IMR-90 (cell line): ENCODE measurements around the gene MTA1. TPM values are rescaled to one million over a fixed set of nuclear protein-coding genes. Genes with fewer than 3 reads are reported as not detected.

Experiments
- ATAC-seq: fragments of 200-7000 bp; cut with Tn5 transposase; 2 replicates; pipeline ENCODE4 v1.9.1; 2020; ENCODE audit warnings: low read depth, mild to moderate bottlenecking, moderate library complexity
- BruUV-seq: library from RNA; stranded (reverse); fragments of 400-500 nt; replicated peaks from 2 replicates; lab custom pipeline; 2021; lab: Mats Ljungman, UMichigan
- CTCF ChIA-PET: fragments of 300-600 bp; formaldehyde crosslinking; extraction: SDS; loops from one replicate; lab custom pipeline; 2021; ENCODE audit warnings: antibody characterized with exemption; lab: Yijun Ruan, JAX
- POLR2A ChIA-PET: fragments of 300-600 bp; sonication (Branson Sonifier 250); formaldehyde crosslinking; loops from one replicate; lab custom pipeline; 2022; ENCODE audit warnings: antibody characterized with exemption; ENCODE audit not compliant: unreplicated experiment; lab: Charles Lee
- DNase-seq: peaks from one replicate; pipeline ENCODE4 v3.0.0; 2013
- H2AFZ ChIP-seq: replicated peaks from 2 replicates; pipeline ENCODE3; 2013; ENCODE audit warnings: low read length, mild to moderate bottlenecking; ENCODE audit not compliant: poor library complexity
- H2AK5ac ChIP-seq: 2 replicates; pipeline ENCODE4 v1.6.1; 2013; ENCODE audit warnings: low read depth, low read length, inconsistent platforms
- H2AK9ac ChIP-seq: replicated peaks from 2 replicates; pipeline ENCODE3; 2013; ENCODE audit warnings: mild to moderate bottlenecking, low read depth, low read length, moderate library complexity; ENCODE audit not compliant: poor library complexity
- H2BK120ac ChIP-seq: 2 replicates; pipeline ENCODE4 v1.6.1; 2013; ENCODE audit warnings: low read depth, low read length, inconsistent platforms
- H2BK15ac ChIP-seq: 3 replicates; pipeline ENCODE4 v1.6.1; 2013; ENCODE audit warnings: low read depth, low read length, inconsistent platforms
- H2BK20ac ChIP-seq: 2 replicates; pipeline ENCODE4 v1.6.1; 2013; ENCODE audit warnings: low read depth, mild to moderate bottlenecking, inconsistent platforms, low read length, moderate library complexity
- H2BK5ac ChIP-seq: 2 replicates; pipeline ENCODE4 v1.6.1; 2013; ENCODE audit warnings: mild to moderate bottlenecking, low read depth, low read length, inconsistent platforms; ENCODE audit not compliant: poor library complexity, severe bottlenecking
- H3K14ac ChIP-seq: replicated peaks from 2 replicates; pipeline ENCODE4 v1.6.1; 2013; ENCODE audit warnings: low read depth, low read length, inconsistent platforms
- H3K18ac ChIP-seq: 2 replicates; pipeline ENCODE4 v1.6.1; 2013; ENCODE audit warnings: low read depth, low read length, control low read depth
- H3K23ac ChIP-seq: 2 replicates; pipeline ENCODE4 v1.6.1; 2013; ENCODE audit warnings: low read depth, low read length, inconsistent platforms
- H3K27ac ChIP-seq: 2 replicates; pipeline ENCODE4 v1.5.1; 2013; ENCODE audit warnings: mild to moderate bottlenecking, control low read depth, low read length; ENCODE audit not compliant: insufficient read depth
- H3K27me3 ChIP-seq: 2 replicates; pipeline ENCODE4 v1.6.1; 2013; ENCODE audit warnings: low read length; ENCODE audit not compliant: control insufficient read depth, insufficient read depth
- H3K36me3 ChIP-seq: 2 replicates; pipeline ENCODE4 v1.6.1; 2013; ENCODE audit warnings: low read length, mixed read lengths; ENCODE audit not compliant: control insufficient read depth, insufficient read depth
- H3K4ac ChIP-seq: 2 replicates; pipeline ENCODE4 v1.6.1; 2013; ENCODE audit warnings: low read depth, low read length, inconsistent platforms
- H3K4me1 ChIP-seq: 2 replicates; pipeline ENCODE4 v1.6.1; 2013; ENCODE audit warnings: low read length, mixed read lengths; ENCODE audit not compliant: control insufficient read depth, insufficient read depth
- H3K4me2 ChIP-seq: 2 replicates; pipeline ENCODE4 v1.6.1; 2013; ENCODE audit warnings: low read depth, mild to moderate bottlenecking, control low read depth, low read length, moderate library complexity
- H3K4me3 ChIP-seq: 2 replicates; pipeline ENCODE4 v1.5.1; 2013; ENCODE audit warnings: low read depth, mild to moderate bottlenecking, control low read depth, low read length, moderate library complexity; ENCODE audit not compliant: insufficient read depth
- H3K56ac ChIP-seq: 2 replicates; pipeline ENCODE4 v1.6.1; 2013; ENCODE audit warnings: low read length, inconsistent platforms; ENCODE audit not compliant: insufficient read depth; ENCODE audit errors: extremely low read depth
- H3K79me1 ChIP-seq, 2 experiments: 2 replicates each; pipeline ENCODE4 v1.6.1; 2013; ENCODE audit warnings: low read length in 2 of 2, inconsistent platforms in 1 of 2, low read depth in 1 of 2
- H3K9ac ChIP-seq: 2 replicates; pipeline ENCODE4 v1.6.1; 2013; ENCODE audit warnings: low read depth, low read length, control low read depth
- H3K9me1 ChIP-seq: 2 replicates; pipeline ENCODE4 v1.6.1; 2013; ENCODE audit warnings: low read length, inconsistent platforms; ENCODE audit not compliant: insufficient read depth
- H3K9me3 ChIP-seq: 2 replicates; pipeline ENCODE4 v1.6.1; 2013; ENCODE audit warnings: low read length; ENCODE audit not compliant: control insufficient read depth, insufficient read depth
- H4K20me1 ChIP-seq: 2 replicates; pipeline ENCODE4 v1.6.1; 2013; ENCODE audit warnings: low read length, inconsistent platforms; ENCODE audit not compliant: insufficient read depth
- H4K5ac ChIP-seq: 2 replicates; pipeline ENCODE4 v1.6.1; 2013; ENCODE audit warnings: mild to moderate bottlenecking, low read depth, low read length, control low read depth
- H4K8ac ChIP-seq, 2 experiments: 2 replicates each; pipeline ENCODE4 v1.6.1; 2013; ENCODE audit warnings: low read depth in 2 of 2, low read length in 2 of 2, control low read depth in 1 of 2, inconsistent platforms in 1 of 2
- H4K91ac ChIP-seq: 2 replicates; pipeline ENCODE4 v1.6.1; 2013; ENCODE audit warnings: low read depth, low read length, inconsistent platforms; ENCODE audit not compliant: insufficient read depth
- BHLHE40 ChIP-seq: fragments of 150-350 bp; IDR thresholded peaks from 2 replicates; pipeline ENCODE4 v1.6.1; 2016; ENCODE audit warnings: mild to moderate bottlenecking, low read depth, low read length
- FOS ChIP-seq: fragments of 150-350 bp; IDR thresholded peaks from 2 replicates; pipeline ENCODE4 v1.6.1; 2016; ENCODE audit warnings: low read depth, low read length
- MAFK ChIP-seq: IDR thresholded peaks from 2 replicates; pipeline ENCODE4 v1.6.1; 2012; ENCODE audit warnings: low read depth, low read length, improper control_type of control experiment
- MXI1 ChIP-seq: IDR thresholded peaks from 2 replicates; pipeline ENCODE4 v1.6.1; 2012; ENCODE audit warnings: low read depth, mild to moderate bottlenecking, low read length, moderate library complexity, borderline replicate concordance
- RCOR1 ChIP-seq: IDR thresholded peaks from 2 replicates; pipeline ENCODE4 v1.6.1; 2012; ENCODE audit warnings: mild to moderate bottlenecking, low read length, improper control_type of control experiment; ENCODE audit not compliant: insufficient replicate concordance
- SMC3 ChIP-seq: fragments of 150-350 bp; IDR thresholded peaks from 2 replicates; pipeline ENCODE4 v1.6.1; 2016; ENCODE audit warnings: low read depth, mild to moderate bottlenecking, antibody characterized with exemption, low read length, moderate library complexity
- WGBS, 2 experiments: methylation state at CpG; one replicate each; pipeline versions ENCODE4 v1.1.5 to v1.1.7; 2013; ENCODE audit warnings: missing lambda C conversion rate in 2 of 2; ENCODE audit not compliant: insufficient read length in 1 of 2; ENCODE audit errors: extremely low coverage in 2 of 2; 5-methylcytosine and 5-hydroxymethylcytosine counted together
- dilution Hi-C: fragments of 300-500 bp; cut with HindIII; formaldehyde crosslinking; loops from one replicate; pipeline ENCODE4 v1.14.3; 2018; ENCODE audit warnings: low sequenced_read_pairs; ENCODE audit not compliant: unreplicated experiment
- in situ Hi-C: fragments of 300-500 bp; cut with MboI; formaldehyde crosslinking; loops from 3 replicates; pipeline ENCODE4 v1.14.3; 2019; ENCODE audit warnings: low sequenced_read_pairs, inconsistent platforms, mixed read lengths
- intact Hi-C: fragments of 100-400 bp; cut with micrococcal nuclease; formaldehyde crosslinking; loops from 2 replicates; pipeline ENCODE4 v1.10.0; 2022
- polyA plus RNA-seq, 3 experiments: library from polyadenylated mRNA; depleted of rRNA; stranded (reverse); fragments of >200 nt; gene quantifications; 2 replicates each; pipeline ENCODE4 v1.2.3, GENCODE V29; 2012; ENCODE audit warnings: low replicate concordance in 1 of 3
- total RNA-seq: library from RNA; depleted of rRNA; stranded (reverse); fragments of >200 nt; gene quantifications from 2 replicates; pipeline ENCODE4 v1.2.3, GENCODE V29; 2012
- TF ChIP-seq, protein P1 (sequence below): fragments of 150-350 bp; IDR thresholded peaks from 2 replicates; pipeline ENCODE4 v1.6.1; 2017; ENCODE audit warnings: mild to moderate bottlenecking, antibody characterized with exemption, low read length, low read depth
- TF ChIP-seq, protein P2 (sequence below): conservative IDR thresholded peaks from 2 replicates; pipeline ENCODE4 v1.5.1; 2012; ENCODE audit warnings: mild to moderate bottlenecking, low read depth, low read length, improper control_type of control experiment

MTA1 gene
- total and polyA plus RNA-seq, 2 of the 4 experiments (the other 2 are of a cell fraction), result 21.5 to 61.6 TPM

DNA sequence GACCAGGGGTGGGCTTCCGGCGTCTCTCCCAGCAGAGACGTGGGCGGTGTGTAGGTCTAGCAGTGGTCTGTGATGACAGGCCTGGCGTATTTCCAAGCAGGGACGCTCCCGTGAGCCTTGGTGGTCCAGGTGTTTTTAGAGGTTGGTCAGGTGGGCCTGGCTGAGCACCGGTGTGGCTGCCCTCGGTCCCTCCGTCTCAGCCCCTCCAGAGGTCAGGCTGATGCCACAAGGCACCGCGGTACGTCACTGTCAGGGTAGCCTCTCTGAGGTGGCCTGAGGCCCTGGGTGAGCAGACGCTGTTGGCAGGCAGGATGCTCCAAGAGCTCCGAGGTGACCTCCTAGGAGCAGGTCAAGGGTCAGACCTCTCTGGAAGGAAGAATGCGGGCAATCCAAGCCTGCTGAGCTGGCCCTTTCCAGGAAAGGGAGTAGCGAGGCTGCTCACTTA lies 13.6 kb downstream of the MTA1 start:
- POLR2A ChIA-PET, result no interaction called here
- ATAC-seq (no peak), DNase-seq (no peak)
- H3K9ac ChIP-seq, result no peak overlapping the region
- H4K20me1 ChIP-seq, result peaks cover 88% of the 10 kb centered on the region
- no peak for TF ChIP-seq SMC3
- TF ChIP-seq MXI1, result no peak
- TF ChIP-seq, protein P1, sequence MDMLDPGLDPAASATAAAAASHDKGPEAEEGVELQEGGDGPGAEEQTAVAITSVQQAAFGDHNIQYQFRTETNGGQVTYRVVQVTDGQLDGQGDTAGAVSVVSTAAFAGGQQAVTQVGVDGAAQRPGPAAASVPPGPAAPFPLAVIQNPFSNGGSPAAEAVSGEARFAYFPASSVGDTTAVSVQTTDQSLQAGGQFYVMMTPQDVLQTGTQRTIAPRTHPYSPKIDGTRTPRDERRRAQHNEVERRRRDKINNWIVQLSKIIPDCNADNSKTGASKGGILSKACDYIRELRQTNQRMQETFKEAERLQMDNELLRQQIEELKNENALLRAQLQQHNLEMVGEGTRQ, result no peak
- TF ChIP-seq RCOR1, result no peak
- no peak for TF ChIP-seq FOS
- TF ChIP-seq BHLHE40, result no peak
- TF ChIP-seq, protein P2, sequence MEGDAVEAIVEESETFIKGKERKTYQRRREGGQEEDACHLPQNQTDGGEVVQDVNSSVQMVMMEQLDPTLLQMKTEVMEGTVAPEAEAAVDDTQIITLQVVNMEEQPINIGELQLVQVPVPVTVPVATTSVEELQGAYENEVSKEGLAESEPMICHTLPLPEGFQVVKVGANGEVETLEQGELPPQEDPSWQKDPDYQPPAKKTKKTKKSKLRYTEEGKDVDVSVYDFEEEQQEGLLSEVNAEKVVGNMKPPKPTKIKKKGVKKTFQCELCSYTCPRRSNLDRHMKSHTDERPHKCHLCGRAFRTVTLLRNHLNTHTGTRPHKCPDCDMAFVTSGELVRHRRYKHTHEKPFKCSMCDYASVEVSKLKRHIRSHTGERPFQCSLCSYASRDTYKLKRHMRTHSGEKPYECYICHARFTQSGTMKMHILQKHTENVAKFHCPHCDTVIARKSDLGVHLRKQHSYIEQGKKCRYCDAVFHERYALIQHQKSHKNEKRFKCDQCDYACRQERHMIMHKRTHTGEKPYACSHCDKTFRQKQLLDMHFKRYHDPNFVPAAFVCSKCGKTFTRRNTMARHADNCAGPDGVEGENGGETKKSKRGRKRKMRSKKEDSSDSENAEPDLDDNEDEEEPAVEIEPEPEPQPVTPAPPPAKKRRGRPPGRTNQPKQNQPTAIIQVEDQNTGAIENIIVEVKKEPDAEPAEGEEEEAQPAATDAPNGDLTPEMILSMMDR, result no peak
- TF ChIP-seq MAFK, result no peak
- H4K8ac ChIP-seq, result no peak overlapping the region
- H3K18ac ChIP-seq, result no peak overlapping the region
- no peak overlapping the region for H3K27ac ChIP-seq
- H2BK120ac ChIP-seq, result no peak overlapping the region
- H4K5ac ChIP-seq, result no peak overlapping the region
- intact Hi-C loops, result no loop called here
- dilution Hi-C loops, result no loop called here
- in situ Hi-C loops, result no loop called here
- WGBS, 2 experiments, result 38% methylated on average over 5 of the region's 17 CpGs; no CpG with 5 or more reads in 1 of the 2 experiments
- H3K4me3 ChIP-seq, result no peak overlapping the region
- H3K9me1 ChIP-seq, result peaks cover 10% of the 10 kb centered on the region
- peaks cover 25 to 81% of the 10 kb centered on the region in 2 experiments for H3K79me1 ChIP-seq
- no peak overlapping the region for H2BK5ac ChIP-seq
- H3K9me3 ChIP-seq, result no peaks in the 10 kb centered on the region
- no peak overlapping the region for H2AFZ ChIP-seq
- H3K27me3 ChIP-seq, result no peaks in the 10 kb centered on the region
- H2BK20ac ChIP-seq, result no peak overlapping the region
- H3K14ac ChIP-seq, result no peak overlapping the region
- H3K4me2 ChIP-seq, result no peak overlapping the region
- no peak overlapping the region for H3K23ac ChIP-seq
- H2AK9ac ChIP-seq, result no peak overlapping the region
- BruUV-seq, result no TSS peak
- no peak overlapping the region for H2AK5ac ChIP-seq
- CTCF ChIA-PET, result no interaction called here
- H4K91ac ChIP-seq, result no peak overlapping the region
- H3K36me3 ChIP-seq, result no peaks in the 10 kb centered on the region; the same call in 1 of the 2 replicates
- no peaks in the 10 kb centered on the region; the same call in 1 of the 2 replicates for H3K4me1 ChIP-seq
- H3K4ac ChIP-seq, result no peak overlapping the region
- no peak overlapping the region for H3K56ac ChIP-seq
- H2BK15ac ChIP-seq, result no peak overlapping the region
